Spleen (tissue), 11 donors: ENCODE measurements around the gene TNFSF13. TPM values are rescaled to one million over a fixed set of nuclear protein-coding genes. Genes with fewer than 3 reads are reported as not detected.

Experiments used
- DNase-seq: peaks from one replicate; pipeline ENCODE4 v3.0.0-alpha.2; 2020
- H3K27ac ChIP-seq, 8 donors: fragments of 200-600 bp; sonication (generic) in 7 of 8; 1 replicate in 4 of 8; 2 replicates in 4 of 8; pipeline versions ENCODE4 v1.5.0 to v1.8.0; 2016 to 2021; ENCODE audit warnings: inconsistent platforms in 4 of 8, mild to moderate bottlenecking in 4 of 8, moderate library complexity in 1 of 8
- H3K27me3 ChIP-seq, 7 donors: fragments of 200-600 bp; sonication (generic) in 6 of 7; replicated peaks in 1 of 7; 1 replicate in 4 of 7; 2 replicates in 3 of 7; pipeline versions ENCODE4 v1.5.0 to v1.8.0; 2016 to 2021; ENCODE audit warnings: inconsistent platforms in 3 of 7, mild to moderate bottlenecking in 1 of 7
- H3K36me3 ChIP-seq, 6 donors: fragments of 200-600 bp; sonication (generic) in 5 of 6; 1 replicate in 4 of 6; 2 replicates in 2 of 6; pipeline versions ENCODE4 v1.5.0 to v1.8.0; 2016 to 2021; ENCODE audit warnings: inconsistent platforms in 2 of 6
- H3K4me1 ChIP-seq, 6 donors: fragments of 200-600 bp; sonication (generic) in 5 of 6; 1 replicate in 3 of 6; 2 replicates in 3 of 6; pipeline versions ENCODE4 v1.5.0 to v1.8.0; 2016 to 2021; ENCODE audit warnings: inconsistent platforms in 3 of 6
- H3K4me3 ChIP-seq, 8 donors: fragments of 200-600 bp; sonication (generic) in 7 of 8; 1 replicate in 4 of 8; 2 replicates in 4 of 8; pipeline versions ENCODE4 v1.5.0 to v1.8.0; 2016 to 2021; ENCODE audit warnings: inconsistent platforms in 4 of 8, mild to moderate bottlenecking in 4 of 8, moderate library complexity in 2 of 8
- H3K9me3 ChIP-seq, 8 donors: fragments of 200-600 bp; sonication (generic) in 7 of 8; 1 replicate in 4 of 8; 2 replicates in 4 of 8; pipeline versions ENCODE4 v1.5.0 to v1.8.0; 2016 to 2021; ENCODE audit warnings: inconsistent platforms in 4 of 8
- CTCF ChIP-seq, 11 experiments: fragments of 200-600 bp in 7 of 11; fragments of 450-650 bp in 4 of 11; sonication (generic) in 4 of 11; IDR thresholded peaks in 8 of 11; conservative IDR thresholded peaks in 3 of 11; 1 replicate in 7 of 11; 2 replicates in 4 of 11; pipeline versions ENCODE4 v1.4.0 to v1.8.0; 2016 to 2021; ENCODE audit warnings: antibody characterized with exemption in 11 of 11, inconsistent platforms in 4 of 11, mild to moderate bottlenecking in 1 of 11
- POLR2A ChIP-seq, 3 donors: fragments of 450-650 bp; IDR thresholded peaks; one replicate each; pipeline ENCODE4 v1.5.1; 2017; ENCODE audit warnings: antibody characterized with exemption in 3 of 3, mild to moderate bottlenecking in 1 of 3
- POLR2AphosphoS5 ChIP-seq, 3 donors: sonication (generic); formaldehyde crosslinking; IDR thresholded peaks; one replicate each; pipeline ENCODE4 v1.5.1; 2017; ENCODE audit warnings: antibody characterized with exemption in 3 of 3
- WGBS, 5 donors: extraction: QIAGEN DNeasy Blood & Tissue Kit in 3 of 5; methylation state at CpG; one replicate each; pipeline versions ENCODE4 v1.1.5 to v1.1.7; 2013 to 2018; 5-methylcytosine and 5-hydroxymethylcytosine counted together
- intact Hi-C: fragments of 100-400 bp; cut with DNase I; formaldehyde crosslinking; loops from one replicate; pipeline ENCODE4 v1.15.0; 2023; ENCODE audit warnings: low total_unique reads
- polyA plus RNA-seq, 3 donors: library from polyadenylated mRNA; stranded (reverse); fragments of 200-250 nt; gene quantifications; one replicate each; pipeline ENCODE4 v1.2.1, GENCODE V29; 2013
- total RNA-seq, 7 donors: library from RNA; depleted of rRNA in 3 of 7; stranded (reverse); fragments of >200 nt in 3 of 7; fragmentation: NEBNext Ultra II Directional in 4 of 7; extraction: Animal tissue kit (Norgen Biotek cat#: 25700) in 4 of 7; gene quantifications; one replicate each; pipeline versions ENCODE4 v1.1.0 to v1.2.1, GENCODE V29; 2016 to 2021
- donor health status: healthy with polysubstance abuse.
- donor health status: DM: no; HTN: no; CAD: no; lungs with moderate emphysema.
- donor health status: DM: no; HTN: no; CAD: no.
- donor health status: Bipolar disorder and iron deficiency.
- donor health status: healthy.
- donor health status: DM: no; HTN: no; CAD: no.
- donor health status: DM: yes; HTN: yes; CAD: no.

TNFSF13 gene
- total and polyA plus RNA-seq, 10 donors = 14.5 to 54.0 (median 25.7) TPM

DNA sequence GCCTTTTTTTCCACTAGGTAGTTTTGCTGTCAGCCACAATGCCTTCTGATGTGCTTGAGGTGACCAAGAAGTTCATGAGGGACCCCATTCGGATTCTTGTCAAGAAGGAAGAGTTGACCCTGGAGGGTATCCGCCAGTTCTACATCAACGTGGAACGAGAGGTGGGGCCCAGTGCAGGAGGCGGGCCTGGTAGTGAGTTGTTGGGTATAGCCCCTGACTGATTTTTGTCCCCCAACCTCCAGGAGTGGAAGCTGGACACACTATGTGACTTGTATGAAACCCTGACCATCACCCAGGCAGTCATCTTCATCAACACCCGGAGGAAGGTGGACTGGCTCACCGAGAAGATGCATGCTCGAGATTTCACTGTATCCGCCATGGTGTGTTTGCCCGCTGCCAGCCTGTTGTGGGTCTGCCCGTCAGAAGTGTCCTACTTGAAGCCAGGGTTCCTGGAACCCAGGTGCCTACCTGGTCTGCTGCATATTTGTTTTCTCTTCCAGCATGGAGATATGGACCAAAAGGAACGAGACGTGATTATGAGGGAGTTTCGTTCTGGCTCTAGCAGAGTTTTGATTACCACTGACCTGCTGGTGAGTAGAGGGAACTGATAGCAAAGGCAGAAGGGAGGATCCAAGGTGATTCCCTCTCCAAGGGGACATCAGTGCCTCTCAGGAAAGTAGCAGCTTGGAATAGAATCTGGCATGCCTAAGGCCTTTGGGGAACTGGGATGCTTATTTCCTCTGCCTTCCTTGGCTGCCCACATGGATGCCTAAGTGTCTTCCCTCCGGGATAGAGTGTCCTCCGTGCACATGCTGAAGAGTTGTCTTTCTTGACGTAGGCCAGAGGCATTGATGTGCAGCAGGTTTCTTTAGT lies 19.0 kb downstream of the TNFSF13 start:
- TF ChIP-seq POLR2AphosphoS5 (IDR thresholded peaks at IDR 0.05) = peak in 2 of 3 donors; percentile 35 to 47
- no peak for TF ChIP-seq CTCF (IDR thresholded peaks at IDR 0.05 in 8 of 11, conservative IDR thresholded peaks at IDR 0.05 in 3 of 11)
- Histone ChIP-seq H3K27ac (peak overlapping the region in 5 of 8 donors; percentile 26 to 99 (median 96)), H3K36me3 (peaks cover 15 to 74% (median 55%) of the 10 kb centered on the region in 6 donors), H3K4me1 (peaks cover 52 to 90% (median 88%) of the 10 kb centered on the region in 6 donors), H3K27me3 (no peaks in the 10 kb centered on the region), H3K4me3 (peak overlapping the region in 1 of 8 donors; percentile 82), H3K9me3 (no peaks in the 10 kb centered on the region)
- WGBS, 5 donors = 76 to 86% (median 82%) methylated on average over 17 of the region's 17 CpGs
- intact Hi-C loops = loop anchor here (10.0 kb wide), 1 partner anchor 233 kb away; no protein-coding TSS in a partner anchor
- DNase-seq = no peak

DNA sequence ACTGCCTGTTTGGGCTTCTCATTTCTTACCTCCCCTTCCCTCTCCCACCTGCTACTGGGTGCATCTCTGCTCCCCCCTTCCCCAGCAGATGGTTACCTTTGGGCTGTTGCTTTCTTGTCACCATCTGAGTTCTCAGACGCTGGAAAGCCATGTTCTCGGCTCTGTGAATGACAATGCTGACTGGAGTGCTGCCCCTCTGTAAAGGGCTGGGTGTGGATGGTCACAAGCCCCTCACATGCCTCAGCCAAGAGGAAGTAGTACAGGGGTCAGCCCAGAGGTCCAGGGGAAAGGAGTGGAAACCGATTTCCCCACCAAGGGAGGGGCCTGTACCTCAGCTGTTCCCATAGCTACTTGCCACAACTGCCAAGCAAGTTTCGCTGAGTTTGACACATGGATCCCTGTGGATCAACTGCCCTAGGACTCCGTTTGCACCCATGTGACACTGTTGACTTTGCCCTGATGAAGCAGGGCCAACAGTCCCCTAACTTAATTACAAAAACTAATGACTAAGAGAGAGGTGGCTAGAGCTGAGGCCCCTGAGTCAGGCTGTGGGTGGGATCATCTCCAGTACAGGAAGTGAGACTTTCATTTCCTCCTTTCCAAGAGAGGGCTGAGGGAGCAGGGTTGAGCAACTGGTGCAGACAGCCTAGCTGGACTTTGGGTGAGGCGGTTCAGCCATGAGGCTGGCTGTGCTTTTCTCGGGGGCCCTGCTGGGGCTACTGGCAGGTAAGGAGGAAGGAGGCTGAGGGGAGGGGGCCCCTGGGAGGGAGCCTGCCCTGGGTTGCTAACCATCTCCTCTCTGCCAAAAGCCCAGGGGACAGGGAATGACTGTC lies 20.7 kb downstream of the TNFSF13 start, which contains the start of gene CD68:
CD68 (plus strand) TSS at position 638 of the 833 bp plus-strand sequence; CDS start at position 678, 40 bp downstream.
- intact Hi-C loops = loop anchor here (10.0 kb wide), 1 partner anchor 234 kb away; no protein-coding TSS in a partner anchor
- H3K9me3 ChIP-seq = no peaks in the 10 kb centered on the region
- H3K4me1 ChIP-seq = peaks cover 58 to 95% (median 91%) of the 10 kb centered on the region in 6 donors
- 5 to 20% (median 9%) methylated on average over 5 to 7 of the region's 7 CpGs for WGBS, 5 donors
- H3K4me3 ChIP-seq = peak within 1 kb of the TSS; percentile 20 to 82 (median 43)
- no peaks in the 10 kb centered on the region for H3K27me3 ChIP-seq
- H3K27ac ChIP-seq = peak within 1 kb of the TSS; percentile 81 to 99 (median 94)
- DNase-seq = no peak
- TF ChIP-seq POLR2AphosphoS5 (IDR thresholded peaks at IDR 0.05) (peak; percentile 78 to 92 (median 85)), POLR2A (IDR thresholded peaks at IDR 0.05) (peak in 2 of 3 donors; percentile 62 to 64), CTCF (IDR thresholded peaks at IDR 0.05 in 8 of 11, conservative IDR thresholded peaks at IDR 0.05 in 3 of 11) (no peak)
- peaks cover 15 to 72% (median 50%) of the 10 kb centered on the region in 6 donors for H3K36me3 ChIP-seq

DNA sequence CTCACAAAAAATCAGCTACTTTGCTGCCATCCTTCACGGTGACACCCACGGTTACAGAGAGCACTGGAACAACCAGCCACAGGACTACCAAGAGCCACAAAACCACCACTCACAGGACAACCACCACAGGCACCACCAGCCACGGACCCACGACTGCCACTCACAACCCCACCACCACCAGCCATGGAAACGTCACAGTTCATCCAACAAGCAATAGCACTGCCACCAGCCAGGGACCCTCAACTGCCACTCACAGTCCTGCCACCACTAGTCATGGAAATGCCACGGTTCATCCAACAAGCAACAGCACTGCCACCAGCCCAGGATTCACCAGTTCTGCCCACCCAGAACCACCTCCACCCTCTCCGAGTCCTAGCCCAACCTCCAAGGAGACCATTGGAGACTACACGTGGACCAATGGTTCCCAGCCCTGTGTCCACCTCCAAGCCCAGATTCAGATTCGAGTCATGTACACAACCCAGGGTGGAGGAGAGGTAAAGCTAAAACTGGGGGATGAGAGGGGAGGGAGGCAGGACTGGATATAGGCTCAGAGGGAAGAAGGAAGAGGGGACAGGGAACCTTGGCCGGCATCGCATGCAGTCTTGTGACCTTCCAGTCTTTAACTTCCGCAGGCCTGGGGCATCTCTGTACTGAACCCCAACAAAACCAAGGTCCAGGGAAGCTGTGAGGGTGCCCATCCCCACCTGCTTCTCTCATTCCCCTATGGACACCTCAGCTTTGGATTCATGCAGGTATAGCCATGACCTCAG lies 21.5 kb downstream of the TNFSF13 start:
- no peak for DNase-seq
- Histone ChIP-seq H3K27ac (peak overlapping the region; percentile 81 to 99 (median 94)), H3K4me3 (peak overlapping the region; percentile 20 to 82 (median 43)), H3K4me1 (peaks cover 57 to 95% (median 91%) of the 10 kb centered on the region in 6 donors), H3K9me3 (no peaks in the 10 kb centered on the region), H3K36me3 (peaks cover 11 to 64% (median 42%) of the 10 kb centered on the region in 6 donors), H3K27me3 (no peaks in the 10 kb centered on the region)
- 48 to 68% (median 61%) methylated on average over 8 to 12 of the region's 12 CpGs for WGBS, 5 donors
- TF ChIP-seq POLR2A (IDR thresholded peaks at IDR 0.05) (no peak), CTCF (IDR thresholded peaks at IDR 0.05 in 8 of 11, conservative IDR thresholded peaks at IDR 0.05 in 3 of 11) (no peak), POLR2AphosphoS5 (IDR thresholded peaks at IDR 0.05) (peak in 1 of 3 donors; percentile 10)
- intact Hi-C loops = loop anchor here (10.0 kb wide), 1 partner anchor 235 kb away; no protein-coding TSS in a partner anchor
